ENCODE results near the gene GLIS2.

Gene GLIS2

DNA sequence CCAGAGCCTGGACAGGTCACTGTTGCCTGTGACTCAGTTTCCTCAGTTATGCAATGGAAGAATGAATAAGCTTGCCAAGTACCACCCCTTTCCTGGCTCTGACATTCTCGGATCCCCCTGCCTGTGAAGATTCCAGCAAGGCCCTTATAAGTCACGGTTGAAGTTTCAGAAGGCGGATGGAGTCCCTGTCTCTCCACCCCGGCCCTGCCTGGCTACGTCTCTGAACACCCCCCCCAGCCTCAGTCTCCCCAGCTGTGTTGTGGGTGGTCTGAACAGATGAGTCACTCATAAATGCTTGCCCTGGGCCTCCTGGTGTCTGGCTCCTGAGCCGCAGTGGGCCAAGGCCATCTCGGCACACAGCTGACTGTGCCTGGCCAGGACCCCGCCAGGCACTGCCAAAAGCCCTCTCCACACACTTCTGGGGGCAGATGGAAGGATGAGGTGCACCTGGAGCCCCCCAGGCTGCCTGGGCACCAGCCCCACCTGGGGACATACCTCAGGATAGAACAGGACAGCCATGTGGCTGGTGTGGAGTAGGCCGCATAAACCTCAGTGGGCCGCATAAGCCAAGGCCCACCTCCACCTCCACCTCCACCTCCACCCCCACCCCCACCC lies 71.2 kb downstream of the GLIS2 start:
- Histone ChIP-seq H3K27me3 (ENCODE audit: control insufficient read depth, insufficient read depth, low read length) (no peaks in the 10 kb centered on the region), H3K4me1 (ENCODE audit: control insufficient read depth, insufficient read depth, low read length) (peaks cover 11% of the 10 kb centered on the region), H3K36me3 (ENCODE audit: control insufficient read depth, insufficient read depth, low read length) (peaks cover 28% of the 10 kb centered on the region)

DNA sequence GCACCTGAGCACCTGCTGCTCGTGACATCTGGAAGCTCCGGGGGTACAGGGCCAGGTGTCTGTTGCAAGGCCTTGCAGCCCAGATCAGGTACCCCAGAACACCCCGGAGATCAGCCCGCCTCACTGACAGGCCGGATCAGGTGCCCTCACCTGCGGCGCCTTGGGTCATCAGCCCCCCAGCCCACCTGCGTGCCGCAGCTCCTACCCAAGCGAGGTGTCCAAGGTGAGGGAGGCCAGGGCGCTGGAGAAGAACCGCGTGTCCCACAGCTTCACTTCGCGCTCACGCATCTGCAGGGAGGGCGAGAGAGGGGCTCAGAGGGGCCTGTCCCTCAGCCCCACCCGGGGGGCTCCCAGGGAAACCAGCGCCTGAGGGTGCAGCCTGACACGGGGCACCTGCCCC lies 71.9 kb downstream of the GLIS2 start:
- H3K4me3 ChIP-seq (ENCODE audit: low read depth, low read length), result no peak overlapping the region
- no peak overlapping the region for H3K9ac ChIP-seq (ENCODE audit: low read depth, low read length)
- peaks cover 28% of the 10 kb centered on the region for H3K36me3 ChIP-seq (ENCODE audit: control insufficient read depth, insufficient read depth, low read length)
- H3K9me3 ChIP-seq (ENCODE audit: control insufficient read depth, insufficient read depth, low read length), result no peaks in the 10 kb centered on the region
- peaks cover 14% of the 10 kb centered on the region for H3K4me1 ChIP-seq (ENCODE audit: control insufficient read depth, insufficient read depth, low read length)
- H3K27me3 ChIP-seq (ENCODE audit: control insufficient read depth, insufficient read depth, low read length), result no peaks in the 10 kb centered on the region

More for the DNA sequence above, 71.2 kb downstream of the GLIS2 start:
- Histone ChIP-seq H3K9ac (ENCODE audit: low read depth, low read length) (no peak overlapping the region), H3K4me3 (ENCODE audit: low read depth, low read length) (no peak overlapping the region), H3K9me3 (ENCODE audit: control insufficient read depth, insufficient read depth, low read length) (no peaks in the 10 kb centered on the region)

DNA sequence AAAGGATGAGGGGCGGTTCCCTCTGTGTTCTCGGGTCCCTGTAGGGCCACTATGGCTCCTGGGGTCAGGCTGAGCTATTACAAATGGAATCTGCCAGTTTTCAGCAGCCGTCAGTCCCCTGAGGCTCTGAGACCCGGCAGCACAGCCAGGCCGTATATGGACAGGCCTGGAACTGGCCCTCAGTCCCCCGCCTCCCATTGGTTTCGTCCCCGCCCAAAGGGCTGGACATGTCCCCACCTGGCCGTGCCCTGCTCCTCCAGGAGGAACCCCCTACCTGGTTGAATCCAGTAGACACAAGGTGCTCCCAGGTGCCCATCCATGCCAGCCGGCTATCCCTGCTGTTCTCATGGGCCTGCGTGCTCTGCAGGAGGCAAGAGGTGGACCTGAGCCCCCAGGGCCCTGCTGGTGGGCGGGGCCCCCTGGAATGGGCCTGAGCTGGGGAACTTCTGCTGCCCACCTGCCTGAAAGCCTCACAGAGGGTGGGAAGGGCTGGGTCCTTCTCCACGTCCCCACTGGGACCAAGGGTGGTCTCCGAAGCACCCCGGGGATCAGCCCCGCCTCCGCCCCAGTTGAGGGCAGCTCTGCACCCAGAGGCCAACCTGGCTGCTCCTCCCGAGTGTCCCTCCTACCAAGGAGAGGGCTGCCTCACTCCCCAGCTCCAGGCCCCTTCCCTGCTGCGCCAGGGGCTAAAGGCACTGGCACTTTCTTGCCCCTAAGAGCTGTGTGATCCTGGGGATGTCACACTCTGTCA lies 72.6 kb downstream of the GLIS2 start:
- Histone ChIP-seq H3K4me3 (ENCODE audit: low read depth, low read length) (no peak overlapping the region), H3K36me3 (ENCODE audit: control insufficient read depth, insufficient read depth, low read length) (peaks cover 28% of the 10 kb centered on the region), H3K9me3 (ENCODE audit: control insufficient read depth, insufficient read depth, low read length) (no peaks in the 10 kb centered on the region), H3K4me1 (ENCODE audit: control insufficient read depth, insufficient read depth, low read length) (peaks cover 19% of the 10 kb centered on the region), H3K9ac (ENCODE audit: low read depth, low read length) (no peak overlapping the region), H3K27me3 (ENCODE audit: control insufficient read depth, insufficient read depth, low read length) (no peaks in the 10 kb centered on the region)

Measured in iPS-15b (cell line).